Gastrocnemius medialis (tissue), 4 donors: ENCODE measurements around the gene ALDH1A2. TPM values are rescaled to one million over a fixed set of nuclear protein-coding genes. Genes with fewer than 3 reads are reported as not detected.

Experiments
- ATAC-seq, 2 donors: fragments of 150-250 bp; one replicate each; pipeline ENCODE4 v1.9.1; 2016
- DNase-seq, 2 donors: peaks; one replicate each; pipeline ENCODE4 v3.0.0-alpha.2; 2019
- H3K27ac ChIP-seq, 4 donors: fragments of 200-600 bp; sonication (generic); 1 replicate in 1 of 4; 2 replicates in 3 of 4; pipeline ENCODE4 v1.5.1; 2016 to 2018; ENCODE audit warnings: mild to moderate bottlenecking in 2 of 4, moderate library complexity in 1 of 4
- H3K27me3 ChIP-seq, 3 donors: fragments of 200-600 bp; sonication (generic) in 2 of 3; 1 replicate in 1 of 3; 2 replicates in 2 of 3; pipeline versions ENCODE4 v1.5.1 to v1.6.0; 2016 to 2019; ENCODE audit warnings: mild to moderate bottlenecking in 1 of 3, moderate library complexity in 1 of 3
- H3K36me3 ChIP-seq, 2 donors: fragments of 200-600 bp; sonication (generic) in 1 of 2; one replicate each; pipeline ENCODE4 v1.5.1; 2017 to 2018
- H3K4me1 ChIP-seq, 2 donors: fragments of 200-600 bp; sonication (generic) in 1 of 2; one replicate each; pipeline ENCODE4 v1.5.1; 2016 to 2017; ENCODE audit warnings: mild to moderate bottlenecking in 2 of 2
- H3K4me3 ChIP-seq, 4 donors: fragments of 200-600 bp; sonication (generic) in 3 of 4; 1 replicate in 1 of 4; 2 replicates in 3 of 4; pipeline ENCODE4 v1.5.1; 2016 to 2019; ENCODE audit warnings: mild to moderate bottlenecking in 2 of 4
- H3K9me3 ChIP-seq, 3 donors: fragments of 200-600 bp; sonication (generic) in 2 of 3; 1 replicate in 1 of 3; 2 replicates in 2 of 3; pipeline ENCODE4 v1.5.1; 2016 to 2019
- CTCF ChIP-seq, 5 experiments: fragments of 450-650 bp in 3 of 5; fragments of 200-600 bp in 2 of 5; sonication (generic) in 2 of 5; IDR thresholded peaks in 4 of 5; conservative IDR thresholded peaks in 1 of 5; 1 replicate in 4 of 5; 2 replicates in 1 of 5; pipeline ENCODE4 v1.5.1; 2016 to 2019; ENCODE audit warnings: antibody characterized with exemption in 5 of 5, mild to moderate bottlenecking in 3 of 5, moderate library complexity in 3 of 5
- POLR2A ChIP-seq, 2 donors: fragments of 450-650 bp; IDR thresholded peaks; one replicate each; pipeline ENCODE4 v1.6.1; 2017; ENCODE audit warnings: antibody characterized with exemption in 2 of 2, mild to moderate bottlenecking in 2 of 2, moderate library complexity in 2 of 2
- in situ Hi-C, 4 donors: fragments of 200-750 bp; cut with MboI; loops; one replicate each; pipeline versions ENCODE4 v1.15.0 to v1.8.0; 2017; ENCODE audit warnings: low sequenced_read_pairs in 4 of 4
- intact Hi-C: fragments of 100-400 bp; cut with DNase I; formaldehyde crosslinking; loops from one replicate; pipeline ENCODE4 v1.15.1; 2023; ENCODE audit warnings: low total_unique reads
- total RNA-seq, 4 donors: library from RNA; depleted of rRNA; stranded (reverse); fragments of >200 nt; gene quantifications; one replicate each; pipeline versions ENCODE4 v1.1.0 to v1.2.3, GENCODE V29; 2016

Gene ALDH1A2
- total RNA-seq, 4 donors from 2014 or later: 3.5 to 26.7 (median 5.8) TPM

- no peak overlapping the region for H3K4me3 ChIP-seq
- H3K4me1 ChIP-seq: no peaks in the 10 kb centered on the region
- no peaks in the 10 kb centered on the region for H3K9me3 ChIP-seq
- no peak for DNase-seq
- ATAC-seq: no peak
- H3K27me3 ChIP-seq: no peaks in the 10 kb centered on the region
- intact Hi-C loops (no loop called here), in situ Hi-C loops (no loop called here)
- TF ChIP-seq CTCF (IDR thresholded peaks at IDR 0.05 in 4 of 5, conservative IDR thresholded peaks at IDR 0.05 in 1 of 5): no peak
- TF ChIP-seq POLR2A (IDR thresholded peaks at IDR 0.05): no peak
- H3K27ac ChIP-seq: no peak overlapping the region
- H3K36me3 ChIP-seq: no peaks in the 10 kb centered on the region
Observed at GRCh38 chr15:57947282-57947681, 118.2 kb downstream of the ALDH1A2 start.

- ATAC-seq: no peak
- in situ Hi-C loops: no loop called here
- no peak for DNase-seq
- H3K9me3 ChIP-seq: no peaks in the 10 kb centered on the region
- H3K4me3 ChIP-seq: no peak overlapping the region
- H3K27me3 ChIP-seq: peaks cover 0 to 2% (median 0%) of the 10 kb centered on the region in 3 donors
- TF ChIP-seq CTCF (IDR thresholded peaks at IDR 0.05 in 4 of 5, conservative IDR thresholded peaks at IDR 0.05 in 1 of 5) (no peak), POLR2A (IDR thresholded peaks at IDR 0.05) (no peak)
- no peak overlapping the region for H3K27ac ChIP-seq
- H3K4me1 ChIP-seq: no peaks in the 10 kb centered on the region
- intact Hi-C loops: no loop called here
- no peaks in the 10 kb centered on the region for H3K36me3 ChIP-seq
Observed at GRCh38 chr15:57946491-57947048, 118.9 kb downstream of the ALDH1A2 start.

- DNase-seq (no peak), ATAC-seq (no peak)
- intact Hi-C loops (no loop called here), in situ Hi-C loops (no loop called here)
- no peak overlapping the region for H3K27ac ChIP-seq
- H3K27me3 ChIP-seq: peaks cover 0 to 2% (median 0%) of the 10 kb centered on the region in 3 donors
- no peaks in the 10 kb centered on the region for H3K4me1 ChIP-seq
- TF ChIP-seq CTCF (IDR thresholded peaks at IDR 0.05 in 4 of 5, conservative IDR thresholded peaks at IDR 0.05 in 1 of 5): no peak
- no peak for TF ChIP-seq POLR2A (IDR thresholded peaks at IDR 0.05)
- no peaks in the 10 kb centered on the region for H3K9me3 ChIP-seq
- H3K4me3 ChIP-seq: no peak overlapping the region
- no peaks in the 10 kb centered on the region for H3K36me3 ChIP-seq
Observed at GRCh38 chr15:57945616-57946015, 119.9 kb downstream of the ALDH1A2 start.

- H3K36me3 ChIP-seq: no peaks in the 10 kb centered on the region
Observed at GRCh38 chr15:57943754-57944420, 121.6 kb downstream of the ALDH1A2 start.

More at GRCh38 chr15:57943754-57944420, 121.6 kb downstream of the ALDH1A2 start:
- DNase-seq (no peak), ATAC-seq (no peak)
- Histone ChIP-seq H3K4me1 (no peaks in the 10 kb centered on the region), H3K27me3 (peaks cover 0 to 2% (median 0%) of the 10 kb centered on the region in 3 donors), H3K9me3 (no peaks in the 10 kb centered on the region), H3K4me3 (no peak overlapping the region), H3K27ac (no peak overlapping the region)
- intact Hi-C loops: no loop called here
- no peak for TF ChIP-seq CTCF (IDR thresholded peaks at IDR 0.05 in 4 of 5, conservative IDR thresholded peaks at IDR 0.05 in 1 of 5)
- TF ChIP-seq POLR2A (IDR thresholded peaks at IDR 0.05): no peak
- in situ Hi-C loops: no loop called here
